ENCODE data around the gene MTA1. TPM values are rescaled to one million over a fixed set of nuclear protein-coding genes. Genes with fewer than 3 reads are reported as not detected.

MTA1 gene
- total RNA-seq, 4 donors from 2014 or later = 67.5 to 213 (median 95.3) TPM

GRCh38 chr14:105484997-105485393, 65.4 kb downstream of the MTA1 start:
- Histone ChIP-seq H3K27me3 (peaks cover 0 to 15% of the 10 kb centered on the region in 2 donors), H3K4me1 (peaks cover 0 to 100% (median 83%) of the 10 kb centered on the region in 4 donors), H3K36me3 (no peaks in the 10 kb centered on the region), H3K9me3 (no peaks in the 10 kb centered on the region), H3K4me3 (no peak overlapping the region), H3K27ac (peak overlapping the region in 3 of 4 donors; percentile 95 to 99 (median 96))
- TF ChIP-seq, protein P1, sequence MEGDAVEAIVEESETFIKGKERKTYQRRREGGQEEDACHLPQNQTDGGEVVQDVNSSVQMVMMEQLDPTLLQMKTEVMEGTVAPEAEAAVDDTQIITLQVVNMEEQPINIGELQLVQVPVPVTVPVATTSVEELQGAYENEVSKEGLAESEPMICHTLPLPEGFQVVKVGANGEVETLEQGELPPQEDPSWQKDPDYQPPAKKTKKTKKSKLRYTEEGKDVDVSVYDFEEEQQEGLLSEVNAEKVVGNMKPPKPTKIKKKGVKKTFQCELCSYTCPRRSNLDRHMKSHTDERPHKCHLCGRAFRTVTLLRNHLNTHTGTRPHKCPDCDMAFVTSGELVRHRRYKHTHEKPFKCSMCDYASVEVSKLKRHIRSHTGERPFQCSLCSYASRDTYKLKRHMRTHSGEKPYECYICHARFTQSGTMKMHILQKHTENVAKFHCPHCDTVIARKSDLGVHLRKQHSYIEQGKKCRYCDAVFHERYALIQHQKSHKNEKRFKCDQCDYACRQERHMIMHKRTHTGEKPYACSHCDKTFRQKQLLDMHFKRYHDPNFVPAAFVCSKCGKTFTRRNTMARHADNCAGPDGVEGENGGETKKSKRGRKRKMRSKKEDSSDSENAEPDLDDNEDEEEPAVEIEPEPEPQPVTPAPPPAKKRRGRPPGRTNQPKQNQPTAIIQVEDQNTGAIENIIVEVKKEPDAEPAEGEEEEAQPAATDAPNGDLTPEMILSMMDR (IDR thresholded peaks at IDR 0.05) = no peak
- no peak for TF ChIP-seq POLR2A (IDR thresholded peaks at IDR 0.05)
- no peak for TF ChIP-seq EP300 (IDR thresholded peaks at IDR 0.05)
- no peak for DNase-seq (ENCODE audit: low spot score in 2 of 2)
- WGBS, 2 donors = 77 to 80% methylated on average over 5 to 13 of the region's 16 CpGs

DNA sequence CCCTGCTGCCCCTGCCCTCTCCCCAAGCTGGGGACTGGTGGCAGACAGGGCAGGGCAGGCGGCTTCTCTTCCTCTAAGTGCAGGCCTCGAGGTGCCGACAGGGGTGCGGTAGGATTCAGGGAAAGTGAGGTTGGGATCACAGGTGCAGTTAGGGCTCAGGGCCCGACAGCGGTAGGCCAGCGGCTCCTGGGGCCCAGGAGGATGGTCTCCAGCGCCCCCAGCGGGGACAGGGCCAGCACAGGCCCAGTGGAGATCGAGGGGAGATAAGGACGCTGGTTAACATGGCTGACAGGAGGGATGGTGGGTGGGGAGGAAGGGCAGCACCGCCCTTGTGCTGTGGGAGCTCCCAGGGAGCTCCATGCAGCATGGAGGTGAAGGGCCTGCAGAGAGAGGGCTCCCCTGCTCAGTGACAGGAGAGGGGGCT, 66.1 kb downstream of the MTA1 start:
- peaks cover 0 to 96% (median 80%) of the 10 kb centered on the region in 4 donors for H3K4me1 ChIP-seq

GRCh38 chr14:105486163-105486973, 66.7 kb downstream of the MTA1 start, which contains the start of gene CRIP1:
TSS of gene CRIP1 (plus strand) at chr14:105486886. CDS start at chr14:105487260, 374 bp downstream.
- 9 to 17% methylated on average over 35 to 43 of the region's 56 CpGs for WGBS, 2 donors
- peaks cover 0 to 15% of the 10 kb centered on the region in 2 donors for H3K27me3 ChIP-seq
- peak within 1 kb of the TSS; percentile 10 to 88 (median 56) for H3K4me3 ChIP-seq
- no peaks in the 10 kb centered on the region for H3K9me3 ChIP-seq
- H3K36me3 ChIP-seq = no peaks in the 10 kb centered on the region
- DNase-seq (ENCODE audit: low spot score in 2 of 2) = no peak
- TF ChIP-seq POLR2A (IDR thresholded peaks at IDR 0.05) (no peak), EP300 (IDR thresholded peaks at IDR 0.05) (no peak)
- TF ChIP-seq, protein P1 (IDR thresholded peaks at IDR 0.05) = no peak
- H3K4me1 ChIP-seq = peaks cover 0 to 91% (median 74%) of the 10 kb centered on the region in 4 donors
- peak within 1 kb of the TSS; percentile 66 to 99 (median 96) for H3K27ac ChIP-seq

More for the DNA sequence above, 66.1 kb downstream of the MTA1 start:
- Histone ChIP-seq H3K9me3 (no peaks in the 10 kb centered on the region), H3K27me3 (peaks cover 0 to 15% of the 10 kb centered on the region in 2 donors), H3K27ac (peak overlapping the region in 3 of 4 donors; percentile 96 to 99 (median 97)), H3K4me3 (no peak overlapping the region), H3K36me3 (no peaks in the 10 kb centered on the region)
- 36 to 42% methylated on average over 12 of the region's 12 CpGs for WGBS, 2 donors
- no peak for TF ChIP-seq POLR2A (IDR thresholded peaks at IDR 0.05)
- TF ChIP-seq, protein P1 (IDR thresholded peaks at IDR 0.05) = peak in 2 of 5 experiments; percentile 15 to 25
- no peak for TF ChIP-seq EP300 (IDR thresholded peaks at IDR 0.05)
- no peak for DNase-seq (ENCODE audit: low spot score in 2 of 2)

DNA sequence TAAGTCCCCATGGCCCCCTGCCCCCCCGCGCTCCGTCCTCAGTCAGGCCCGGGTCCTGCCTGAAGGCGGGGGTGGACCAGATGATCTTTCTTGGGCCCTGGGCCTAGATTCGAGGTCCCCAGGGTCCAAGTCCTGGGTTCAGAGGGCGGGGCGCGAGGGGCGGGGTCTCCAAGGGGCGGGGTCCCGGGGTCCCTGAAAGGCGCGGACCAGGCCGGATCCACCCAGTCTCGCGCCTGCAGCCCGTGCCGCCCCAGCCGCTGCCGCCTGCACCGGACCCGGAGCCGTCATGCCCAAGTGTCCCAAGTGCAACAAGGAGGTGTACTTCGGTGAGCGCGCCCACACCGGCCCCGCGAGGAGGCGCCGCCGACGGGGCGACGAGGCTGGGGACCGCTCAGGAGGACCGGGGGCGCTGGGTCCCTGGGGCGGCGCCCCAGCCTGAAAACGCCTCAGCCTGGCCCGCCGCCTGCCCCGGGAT, 67.4 kb downstream of the MTA1 start:
- H3K4me1 ChIP-seq = peaks cover 0 to 91% (median 70%) of the 10 kb centered on the region in 4 donors
- H3K4me3 ChIP-seq = peak overlapping the region; percentile 10 to 88 (median 56)
- no peaks in the 10 kb centered on the region for H3K36me3 ChIP-seq
- peak in 1 of 2 donors; percentile 58 for DNase-seq (ENCODE audit: low spot score in 2 of 2)
- TF ChIP-seq EP300 (IDR thresholded peaks at IDR 0.05) (peak in 1 of 2 donors; percentile 8), POLR2A (IDR thresholded peaks at IDR 0.05) (no peak)
- TF ChIP-seq, protein P1 (IDR thresholded peaks at IDR 0.05) = no peak
- no peaks in the 10 kb centered on the region for H3K9me3 ChIP-seq
- 2% methylated on average over 10 of the region's 45 CpGs; no CpG with 5 or more reads in 1 of the 2 donors for WGBS, 2 donors
- H3K27ac ChIP-seq = peak overlapping the region; percentile 66 to 99 (median 96)
- peaks cover 0 to 15% of the 10 kb centered on the region in 2 donors for H3K27me3 ChIP-seq
